Parathyroid adenoma (tissue), 2 donors: ENCODE measurements around the gene CHST14.
"Not testable (repeated sequence)": the region's sequence is repeated elsewhere in the genome, so short reads cannot be mapped to it uniquely, and the experiment has no call there.

Experiments
- H2AFZ ChIP-seq: fragments of 300-600 bp; sonication (generic); one replicate; pipeline ENCODE4 v1.7.0; 2017; ENCODE audit warnings: antibody characterized with exemption, mild to moderate bottlenecking
- H3K27ac ChIP-seq: fragments of 300-600 bp; sonication (generic); one replicate; pipeline ENCODE4 v1.7.0; 2017
- H3K27me3 ChIP-seq: fragments of 300-600 bp; sonication (generic); one replicate; pipeline ENCODE4 v1.7.0; 2017; ENCODE audit warnings: low read length; ENCODE audit not compliant: control insufficient read depth, insufficient read depth
- H3K36me3 ChIP-seq: fragments of 300-600 bp; sonication (generic); one replicate; pipeline ENCODE4 v1.7.0; 2017; ENCODE audit warnings: low read length; ENCODE audit not compliant: control insufficient read depth, insufficient read depth
- H3K4me1 ChIP-seq: fragments of 300-600 bp; sonication (generic); one replicate; pipeline ENCODE4 v1.7.0; 2017; ENCODE audit warnings: control low read depth
- H3K4me2 ChIP-seq: fragments of 300-600 bp; sonication (generic); one replicate; pipeline ENCODE4 v1.7.0; 2017; ENCODE audit warnings: low read length
- H3K4me3 ChIP-seq: fragments of 300-600 bp; sonication (generic); one replicate; pipeline ENCODE4 v1.7.0; 2017; ENCODE audit warnings: low read depth, low read length
- H3K79me2 ChIP-seq: fragments of 300-600 bp; sonication (generic); one replicate; pipeline ENCODE4 v1.7.0; 2017; ENCODE audit warnings: control low read depth
- H3K9ac ChIP-seq: fragments of 300-600 bp; sonication (generic); one replicate; pipeline ENCODE4 v1.7.0; 2017; ENCODE audit warnings: mild to moderate bottlenecking
- H3K9me3 ChIP-seq: fragments of 300-600 bp; sonication (generic); one replicate; pipeline ENCODE4 v1.7.0; 2017; ENCODE audit warnings: low read length; ENCODE audit not compliant: control insufficient read depth
- CTCF ChIP-seq: fragments of 300-600 bp; sonication (generic); IDR thresholded peaks from one replicate; pipeline ENCODE4 v1.7.0; 2017; ENCODE audit warnings: antibody characterized with exemption, mild to moderate bottlenecking
- donor health status: primary hyperparathyroidism.

Gene CHST14

GRCh38 chr15:40450047-40450446, 20.7 kb upstream of the CHST14 start:
- Histone ChIP-seq H3K4me1 (no peaks in the 10 kb centered on the region), H3K9me3 (no peaks in the 10 kb centered on the region), H3K36me3 (no peaks in the 10 kb centered on the region), H3K4me2 (no peak overlapping the region), H3K9ac (no peak overlapping the region), H2AFZ (no peak overlapping the region), H3K4me3 (no peak overlapping the region), H3K27ac (no peak overlapping the region), H3K79me2 (peaks cover 18% of the 10 kb centered on the region), H3K27me3 (no peaks in the 10 kb centered on the region)
- TF ChIP-seq CTCF = no peak

GRCh38 chr15:40451527-40452158, 19.1 kb upstream of the CHST14 start:
- H3K27me3 ChIP-seq = no peaks in the 10 kb centered on the region
- no peak overlapping the region for H3K9ac ChIP-seq
- H3K4me1 ChIP-seq = no peaks in the 10 kb centered on the region
- no peak overlapping the region for H3K4me2 ChIP-seq
- no peak for TF ChIP-seq CTCF
- H3K9me3 ChIP-seq = no peaks in the 10 kb centered on the region
- H2AFZ ChIP-seq = no peak overlapping the region
- H3K27ac ChIP-seq = no peak overlapping the region
- H3K4me3 ChIP-seq = no peak overlapping the region
- H3K79me2 ChIP-seq = peaks cover 22% of the 10 kb centered on the region
- H3K36me3 ChIP-seq = no peaks in the 10 kb centered on the region

GRCh38 chr15:40452296-40453090, 18.3 kb upstream of the CHST14 start:
- H3K36me3 ChIP-seq = no peaks in the 10 kb centered on the region
- no peaks in the 10 kb centered on the region for H3K4me1 ChIP-seq
- no peak overlapping the region for H2AFZ ChIP-seq
- H3K79me2 ChIP-seq = peaks cover 24% of the 10 kb centered on the region
- no peak overlapping the region for H3K4me2 ChIP-seq
- no peaks in the 10 kb centered on the region for H3K27me3 ChIP-seq
- no peak overlapping the region for H3K4me3 ChIP-seq
- H3K27ac ChIP-seq = no peak overlapping the region
- no peak for TF ChIP-seq CTCF
- no peaks in the 10 kb centered on the region for H3K9me3 ChIP-seq
- no peak overlapping the region for H3K9ac ChIP-seq

GRCh38 chr15:40453941-40454340, 16.8 kb upstream of the CHST14 start:
- not testable (repeated sequence) for H3K9ac ChIP-seq, H3K4me2 ChIP-seq, H2AFZ ChIP-seq, H3K9me3 ChIP-seq, H3K27ac ChIP-seq, H3K27me3 ChIP-seq, H3K4me1 ChIP-seq, H3K4me3 ChIP-seq, H3K36me3 ChIP-seq
- peaks cover 18% of the 10 kb centered on the region for H3K79me2 ChIP-seq

GRCh38 chr15:40454904-40455391, 15.8 kb upstream of the CHST14 start:
- no peaks in the 10 kb centered on the region for H3K4me1 ChIP-seq
- H2AFZ ChIP-seq = no peak overlapping the region
- no peak overlapping the region for H3K4me2 ChIP-seq
- H3K79me2 ChIP-seq = peaks cover 13% of the 10 kb centered on the region
- TF ChIP-seq CTCF = no peak
- H3K9ac ChIP-seq = no peak overlapping the region
- no peaks in the 10 kb centered on the region for H3K27me3 ChIP-seq
- no peaks in the 10 kb centered on the region for H3K36me3 ChIP-seq
- H3K27ac ChIP-seq = no peak overlapping the region
- no peak overlapping the region for H3K4me3 ChIP-seq
- H3K9me3 ChIP-seq = no peaks in the 10 kb centered on the region
